Hepatocyte (in vitro differentiated cells): ENCODE measurements around the gene TTYH2.

Source experiments
- EZH2 ChIP-seq: fragments of 200-600 bp; sonication (generic); IDR thresholded peaks from 2 replicates; pipeline ENCODE4 v1.6.1; 2016; ENCODE audit warnings: antibody characterized with exemption, mild to moderate bottlenecking, borderline replicate concordance
- TF ChIP-seq, protein P1 (sequence below): fragments of 200-600 bp; sonication (generic); IDR thresholded peaks from 2 replicates; pipeline ENCODE4 v1.5.1; 2016; ENCODE audit warnings: antibody characterized with exemption, mild to moderate bottlenecking; ENCODE audit not compliant: poor library complexity

DNA sequence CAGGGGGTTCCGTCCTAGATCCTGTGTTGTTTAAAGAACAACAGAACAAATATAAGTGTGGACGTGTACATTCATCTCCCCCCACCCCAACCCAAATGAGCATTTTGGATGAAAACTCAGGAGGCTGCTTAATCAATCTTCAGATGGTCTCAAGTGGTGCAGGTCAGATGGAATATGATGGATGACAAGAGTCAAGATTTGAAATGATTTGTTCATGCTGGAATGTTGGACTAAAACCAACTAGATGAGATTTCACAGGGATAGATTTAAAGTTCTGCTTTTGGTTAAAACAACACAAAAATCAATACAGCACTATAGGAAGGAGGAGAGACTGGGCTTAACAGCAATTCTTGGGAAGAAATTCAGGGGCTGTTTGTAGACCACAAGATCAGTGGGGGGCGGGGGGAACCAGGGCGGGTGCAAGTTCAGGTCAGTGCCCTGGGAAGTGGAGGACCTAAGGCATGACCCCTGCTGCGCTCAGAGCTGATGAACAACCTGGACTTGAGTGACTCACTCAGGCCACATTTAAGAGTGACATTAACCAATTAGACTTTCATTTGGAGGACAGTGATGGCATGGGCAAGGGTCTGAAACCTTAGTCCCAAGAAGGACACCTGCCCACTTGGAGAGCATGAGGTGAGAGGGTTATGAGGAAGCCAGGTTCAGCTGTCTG, 15.1 kb downstream of the TTYH2 start:
- TF ChIP-seq, protein P1, sequence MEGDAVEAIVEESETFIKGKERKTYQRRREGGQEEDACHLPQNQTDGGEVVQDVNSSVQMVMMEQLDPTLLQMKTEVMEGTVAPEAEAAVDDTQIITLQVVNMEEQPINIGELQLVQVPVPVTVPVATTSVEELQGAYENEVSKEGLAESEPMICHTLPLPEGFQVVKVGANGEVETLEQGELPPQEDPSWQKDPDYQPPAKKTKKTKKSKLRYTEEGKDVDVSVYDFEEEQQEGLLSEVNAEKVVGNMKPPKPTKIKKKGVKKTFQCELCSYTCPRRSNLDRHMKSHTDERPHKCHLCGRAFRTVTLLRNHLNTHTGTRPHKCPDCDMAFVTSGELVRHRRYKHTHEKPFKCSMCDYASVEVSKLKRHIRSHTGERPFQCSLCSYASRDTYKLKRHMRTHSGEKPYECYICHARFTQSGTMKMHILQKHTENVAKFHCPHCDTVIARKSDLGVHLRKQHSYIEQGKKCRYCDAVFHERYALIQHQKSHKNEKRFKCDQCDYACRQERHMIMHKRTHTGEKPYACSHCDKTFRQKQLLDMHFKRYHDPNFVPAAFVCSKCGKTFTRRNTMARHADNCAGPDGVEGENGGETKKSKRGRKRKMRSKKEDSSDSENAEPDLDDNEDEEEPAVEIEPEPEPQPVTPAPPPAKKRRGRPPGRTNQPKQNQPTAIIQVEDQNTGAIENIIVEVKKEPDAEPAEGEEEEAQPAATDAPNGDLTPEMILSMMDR: no peak
- no peak for TF ChIP-seq EZH2
